HG03196 (cell line): Measurements from ENCODE around the gene NFATC1.

Experiments used
- ATAC-seq: cut with Tn5 transposase; IDR thresholded peaks from one replicate; pipeline ENCODE4 v1.9.1; 2021; ENCODE audit not compliant: unreplicated experiment

Gene NFATC1

DNA sequence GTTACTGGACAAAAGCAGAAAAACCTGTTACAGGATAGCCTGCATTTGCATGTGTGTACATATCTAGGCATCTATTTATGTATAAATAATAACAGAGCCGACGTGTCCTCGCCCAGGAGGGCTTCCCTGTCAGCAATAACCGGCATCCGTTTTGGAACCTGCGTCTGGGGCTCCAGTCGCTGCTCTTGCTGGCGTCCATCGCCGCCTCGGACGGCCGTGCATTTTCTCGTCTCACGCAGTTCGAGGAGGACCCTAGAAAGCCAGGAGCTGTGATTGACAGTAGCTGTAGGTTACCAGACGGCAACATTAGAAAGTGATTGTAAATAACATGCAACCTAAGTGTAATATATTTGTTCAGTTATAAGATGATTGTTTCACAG lies 132.6 kb downstream of the NFATC1 start:
- ATAC-seq, result no peak

- no peak for ATAC-seq
Observed at GRCh38 chr18:79528846-79529245, 133.1 kb downstream of the NFATC1 start.

GRCh38 chr18:79529296-79529695 lies 133.6 kb downstream of the NFATC1 start:
- ATAC-seq, result no peak

DNA sequence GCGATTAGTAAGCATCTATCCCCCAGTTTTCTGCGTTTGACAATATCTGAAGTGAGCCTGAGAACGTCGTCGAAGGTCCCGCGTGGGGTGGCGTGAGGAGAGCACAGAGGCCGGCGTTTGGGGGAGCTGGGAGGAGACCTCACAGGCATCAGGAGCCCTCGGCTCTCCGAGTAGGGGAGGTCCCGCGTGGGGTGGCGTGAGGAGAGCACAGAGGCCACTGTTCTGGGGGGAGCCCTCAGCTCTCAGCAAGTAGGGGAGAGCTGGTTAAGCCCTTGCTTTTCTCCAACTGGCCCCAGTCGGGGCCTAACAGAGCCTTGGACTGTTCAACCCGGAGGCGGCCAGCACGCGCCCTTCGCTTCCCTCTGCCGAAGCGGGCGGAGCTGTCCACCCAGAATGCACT lies 134.3 kb downstream of the NFATC1 start:
- no peak for ATAC-seq

DNA sequence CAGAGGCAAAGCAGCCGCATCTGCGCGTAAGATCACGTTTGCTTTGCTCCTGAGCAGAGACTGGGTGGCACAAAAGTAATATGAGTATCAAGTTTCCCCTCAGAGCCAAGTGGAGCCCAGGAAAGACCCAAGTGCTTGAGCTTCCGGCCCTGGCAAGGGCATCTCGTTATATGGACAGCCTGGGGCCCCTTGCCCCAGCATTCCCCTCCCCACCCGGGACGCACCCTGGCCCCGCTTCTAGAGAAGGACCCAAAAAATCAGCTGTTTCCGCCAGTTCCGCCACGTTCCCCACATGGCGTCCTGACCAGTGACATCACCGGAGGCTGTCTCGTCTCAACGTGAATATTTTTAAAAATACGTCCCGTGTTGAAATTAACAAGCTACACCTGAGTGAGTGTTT lies 135.1 kb downstream of the NFATC1 start:
- no peak for ATAC-seq

DNA sequence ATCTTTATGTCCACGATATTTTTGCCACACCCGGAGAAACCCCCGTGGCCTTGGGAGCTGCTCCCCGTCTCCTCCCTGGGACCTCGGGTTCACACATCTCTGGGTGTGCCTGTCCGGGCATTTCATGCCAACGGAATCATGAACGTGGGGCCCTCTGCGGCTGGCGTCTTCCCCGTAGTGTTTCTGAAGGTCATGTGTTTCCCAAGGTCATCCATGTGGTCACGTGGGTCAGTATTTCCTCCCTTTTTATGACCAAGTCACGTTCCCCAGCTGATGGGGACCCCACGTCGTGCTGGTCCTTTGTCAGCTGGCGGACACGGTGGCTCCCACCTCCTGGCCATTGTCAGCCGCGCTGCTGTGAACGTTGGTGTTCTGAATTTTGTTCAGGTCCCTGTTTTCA lies 135.7 kb downstream of the NFATC1 start:
- ATAC-seq, result no peak

DNA sequence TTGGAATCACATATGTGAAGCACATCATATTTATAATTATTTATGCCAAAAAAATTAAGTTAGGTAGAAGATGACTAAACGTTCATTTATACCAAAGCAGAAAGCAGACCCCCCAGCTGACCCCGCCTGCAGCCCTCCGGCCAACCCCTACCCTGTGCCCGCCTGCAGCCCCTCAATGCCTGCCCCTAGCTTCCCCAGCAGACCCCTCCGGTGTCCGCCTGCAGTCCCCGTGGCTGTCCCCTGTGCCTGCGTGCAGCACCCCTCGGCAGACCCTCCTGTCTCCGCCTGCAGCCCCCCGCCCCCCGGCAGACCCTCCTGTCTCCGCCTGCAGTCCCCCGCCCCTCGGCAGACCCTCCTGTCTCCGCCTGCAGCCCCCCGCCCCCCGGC lies 136.2 kb downstream of the NFATC1 start:
- no peak for ATAC-seq

DNA sequence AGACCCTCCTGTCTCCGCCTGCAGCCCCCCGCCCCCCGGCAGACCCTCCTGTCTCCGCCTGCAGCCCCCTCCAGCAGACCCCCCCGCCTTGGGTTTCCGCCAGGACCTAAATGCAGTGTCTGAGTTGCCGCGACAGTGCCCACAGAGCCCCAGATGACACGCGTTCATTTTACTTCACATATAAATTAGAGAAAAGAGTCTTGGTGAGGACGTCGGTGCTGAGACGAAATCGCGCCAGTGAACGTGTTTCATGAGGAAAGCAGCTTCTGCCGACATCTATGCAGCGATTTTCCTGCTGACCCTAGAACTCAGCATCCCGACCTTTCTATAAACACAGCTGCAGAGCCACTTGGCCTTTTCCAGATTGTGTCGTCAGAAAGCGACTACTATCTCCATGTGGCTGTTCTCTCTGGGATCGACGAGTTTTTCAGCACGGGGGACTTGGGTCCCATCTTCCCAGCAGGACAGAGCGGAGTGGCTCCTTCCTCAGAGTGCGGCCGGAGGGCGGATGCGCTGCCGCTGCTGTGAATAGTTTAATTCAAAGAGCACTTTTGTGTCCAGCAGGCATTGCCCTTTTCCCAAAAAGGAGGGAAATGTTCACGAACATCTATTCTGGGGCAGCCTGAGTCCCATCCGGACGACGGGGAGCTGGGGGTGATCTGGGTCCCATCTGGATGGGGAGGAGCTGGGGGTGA lies 136.7 kb downstream of the NFATC1 start:
- ATAC-seq, result no peak

DNA sequence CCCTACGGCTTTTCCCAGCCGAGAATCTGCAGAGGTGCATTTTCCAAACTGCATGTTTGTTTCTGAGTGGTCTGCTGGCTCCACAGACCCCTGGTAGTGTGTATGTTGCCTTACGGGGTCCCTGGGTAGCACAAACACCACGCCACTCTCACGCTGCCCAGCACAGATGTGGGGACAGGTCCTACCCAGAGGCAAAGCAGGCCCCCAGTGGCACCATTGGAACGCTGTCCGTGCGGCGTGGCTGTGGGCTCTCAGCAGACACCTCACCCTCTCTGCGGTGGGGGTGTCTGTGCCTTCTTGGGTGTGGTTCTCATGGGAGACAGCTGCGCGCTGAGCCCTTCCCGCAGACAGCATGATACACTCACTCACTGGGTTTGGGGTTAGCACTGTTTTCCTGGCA lies 137.4 kb downstream of the NFATC1 start:
- ATAC-seq, result no peak

DNA sequence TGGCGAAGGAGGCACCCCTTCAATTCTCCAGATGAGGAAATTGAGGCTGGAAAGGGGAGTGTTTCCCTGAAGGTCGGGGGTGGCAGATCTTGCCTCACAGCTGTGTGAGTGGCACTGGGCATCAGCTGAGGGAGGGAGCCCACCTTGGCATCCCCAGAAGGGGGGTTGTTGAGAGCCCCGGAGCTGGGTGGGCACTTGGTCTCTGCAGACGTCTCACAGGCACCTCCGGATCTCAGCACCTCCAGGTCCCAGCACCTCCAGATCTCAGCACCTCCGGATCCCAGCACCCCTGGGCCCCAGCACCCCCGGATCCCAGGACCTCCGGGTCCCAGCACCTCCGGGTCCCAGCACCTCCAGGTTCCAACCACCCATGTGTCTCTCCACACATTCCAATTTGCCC lies 137.9 kb downstream of the NFATC1 start:
- no peak for ATAC-seq

DNA sequence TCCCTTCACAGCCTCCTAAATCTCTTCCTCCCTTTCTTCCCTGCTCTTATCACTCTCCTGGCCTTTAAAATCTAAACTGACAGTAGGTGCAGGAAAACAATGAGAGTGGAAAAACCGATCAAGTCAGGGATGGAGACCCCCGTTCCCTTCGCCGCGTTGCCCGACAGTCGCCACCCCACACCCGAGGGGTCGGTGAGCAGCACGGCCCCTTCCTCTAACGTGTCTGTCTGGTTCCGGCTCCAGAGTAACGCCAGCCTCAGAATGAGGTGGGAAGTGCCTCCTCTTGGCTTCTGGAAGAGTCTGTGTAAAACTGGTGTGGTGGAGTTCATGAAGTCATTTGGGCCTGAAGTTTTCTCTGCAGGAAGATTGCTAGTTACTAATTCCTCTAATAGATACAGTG lies 138.6 kb downstream of the NFATC1 start:
- no peak for ATAC-seq

DNA sequence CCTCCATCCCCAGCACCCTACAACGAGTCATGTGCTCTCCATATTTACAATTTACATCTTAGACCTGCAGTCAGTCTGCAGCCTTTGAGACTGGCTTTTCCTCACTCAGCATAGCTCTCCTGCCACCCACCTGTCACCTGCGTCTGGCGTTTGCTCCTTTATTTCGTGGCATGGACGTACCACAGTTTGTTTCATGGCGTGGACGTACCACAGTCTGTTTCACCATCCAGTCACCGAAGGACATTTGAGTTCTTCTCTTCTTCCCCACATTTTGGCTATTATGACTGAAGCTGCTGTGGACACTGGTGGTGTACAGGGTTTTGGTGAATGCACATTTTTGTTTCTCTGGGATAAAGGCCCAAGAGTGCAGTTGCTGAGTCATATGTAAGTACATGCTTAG lies 142.0 kb downstream of the NFATC1 start:
- no peak for ATAC-seq

- no peak for ATAC-seq
Observed at GRCh38 chr18:79538635-79539034, 142.9 kb downstream of the NFATC1 start.

GRCh38 chr18:79540161-79540903 lies 144.6 kb downstream of the NFATC1 start:
- ATAC-seq, result no peak

DNA sequence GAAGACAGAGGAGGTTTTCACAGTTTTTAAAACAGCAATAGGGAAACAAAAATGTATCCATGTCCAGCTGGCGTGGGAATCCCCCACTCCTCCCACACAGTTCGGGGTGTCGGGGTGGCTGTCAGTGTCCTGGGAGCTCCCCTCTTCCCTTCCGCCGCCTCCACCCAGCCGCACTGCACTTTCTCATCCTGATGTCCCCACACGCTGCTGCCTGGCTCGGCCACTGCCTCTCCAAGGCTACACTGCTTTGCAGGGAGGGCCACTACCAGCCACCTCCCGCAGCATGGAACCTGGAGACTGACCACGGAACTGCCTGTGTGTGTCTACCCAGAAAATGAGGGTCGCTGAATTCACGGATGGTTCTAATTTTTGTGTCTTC lies 145.2 kb downstream of the NFATC1 start:
- ATAC-seq, result no peak

DNA sequence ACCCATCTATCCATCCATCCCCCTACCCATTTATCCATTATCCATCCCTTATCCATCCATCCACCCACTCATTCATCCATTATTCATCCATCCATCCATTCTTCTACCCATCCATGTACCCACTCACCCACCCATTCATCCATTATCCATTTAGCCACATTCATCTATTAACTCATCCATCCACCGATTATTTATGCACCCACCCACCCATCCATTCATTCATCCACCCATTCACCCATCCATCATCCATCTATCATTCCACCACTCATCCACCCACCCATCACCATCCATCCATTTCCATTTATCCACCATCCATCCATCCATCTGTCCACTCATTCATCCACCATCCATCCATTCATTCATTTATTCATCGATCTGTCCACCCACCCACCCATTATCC lies 146.5 kb downstream of the NFATC1 start:
- no peak for ATAC-seq

DNA sequence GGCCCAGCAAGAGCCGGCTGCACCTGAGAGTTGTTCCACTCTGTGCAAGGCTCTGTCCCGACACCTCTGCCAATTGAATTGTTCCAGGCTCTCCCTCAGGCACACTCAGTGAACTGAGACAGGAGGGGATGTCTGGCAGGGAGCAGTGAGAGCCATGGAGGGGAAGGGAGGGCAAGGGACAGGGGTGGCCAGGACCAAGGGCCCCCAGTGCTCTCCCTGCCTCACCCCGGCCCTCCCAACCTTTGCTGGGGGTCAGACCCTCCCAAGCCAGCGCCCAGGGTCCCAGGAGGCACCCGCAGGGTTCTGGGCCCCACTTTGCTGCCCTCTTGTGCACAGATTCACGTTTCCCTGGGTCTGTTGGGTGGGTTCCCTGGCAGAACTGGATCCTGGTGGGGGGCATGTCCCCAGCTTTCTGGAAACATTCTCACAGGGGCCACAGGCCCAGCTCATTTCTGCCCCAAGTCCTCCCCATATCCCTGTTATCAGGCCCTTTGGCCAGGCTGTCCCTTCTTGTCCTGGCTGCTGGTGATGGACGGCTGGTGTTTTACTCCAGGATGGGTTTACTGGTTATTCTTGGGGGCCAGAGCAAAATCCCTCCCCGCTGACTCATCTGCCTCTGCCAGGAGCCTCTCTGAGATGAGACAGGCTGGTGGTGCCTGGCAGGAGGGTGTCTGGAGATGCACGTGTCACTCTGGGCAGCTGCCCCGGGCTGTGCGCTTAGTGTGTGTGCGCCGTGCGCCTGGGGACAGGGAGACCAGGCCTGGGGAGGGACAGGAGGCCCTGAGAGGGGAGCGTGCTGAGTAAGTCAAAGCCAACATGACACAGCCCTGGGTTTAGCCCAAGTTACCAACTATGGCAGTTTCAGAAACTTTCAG lies 147.4 kb downstream of the NFATC1 start:
- no peak for ATAC-seq

- no peak for ATAC-seq
Observed at GRCh38 chr18:79543861-79544385, 148.2 kb downstream of the NFATC1 start.

GRCh38 chr18:79544386-79544963 lies 148.7 kb downstream of the NFATC1 start:
- ATAC-seq, result no peak

DNA sequence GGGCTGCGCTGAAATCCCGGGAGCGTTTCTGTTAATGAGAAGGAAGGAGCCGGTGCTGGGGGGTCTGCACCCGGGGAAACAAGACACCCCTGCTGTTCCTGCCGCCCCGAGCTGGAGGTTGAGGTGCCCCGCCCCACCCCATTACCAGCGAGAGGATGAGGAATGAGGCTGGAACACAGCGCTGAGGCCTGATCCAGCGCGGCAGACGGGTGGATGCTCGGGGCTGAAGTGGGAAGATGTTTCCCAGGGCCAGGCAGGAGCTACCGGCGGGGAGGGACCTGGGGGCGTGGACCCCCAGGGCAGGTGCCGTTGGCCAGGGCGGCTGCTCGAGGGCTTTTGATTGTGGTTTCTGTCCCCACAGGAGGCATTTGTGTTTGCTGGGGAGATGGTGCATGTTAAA lies 149.5 kb downstream of the NFATC1 start:
- ATAC-seq, result no peak

DNA sequence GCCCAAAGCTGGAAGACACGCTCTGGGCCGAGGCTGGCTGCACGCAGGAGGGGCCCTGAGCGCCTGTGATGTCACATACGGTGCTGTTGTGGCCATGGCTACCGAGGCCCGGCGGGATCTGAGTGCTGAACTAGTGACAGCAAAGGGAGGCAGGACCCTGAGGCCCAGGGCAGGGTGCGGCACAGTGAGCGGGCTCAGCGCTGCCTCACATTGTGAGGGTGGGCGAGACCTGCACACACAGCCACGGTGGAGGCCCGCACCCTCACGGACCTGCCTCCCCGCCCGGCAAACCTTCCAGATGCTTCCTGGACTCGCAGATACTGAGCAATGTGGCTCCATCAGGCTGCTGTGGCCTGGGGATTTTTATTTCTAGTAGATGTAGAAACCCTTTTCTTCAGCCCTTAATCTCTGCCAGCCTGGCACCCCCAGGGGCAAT lies 150.0 kb downstream of the NFATC1 start:
- no peak for ATAC-seq
